RWPE1 (cell line): ENCODE data around the gene NCOA6.

Source experiments
- CTCF ChIA-PET: fragments of 350-600 bp; sonication (Branson Sonifier 250); formaldehyde crosslinking; extraction: SDS; loops from one replicate; lab custom pipeline; 2021; lab: Yijun Ruan, JAX
- POLR2A ChIA-PET: fragments of 400-600 bp; formaldehyde crosslinking; extraction: SDS; loops from one replicate; lab custom pipeline; 2020; ENCODE audit warnings: antibody characterized with exemption; ENCODE audit not compliant: low non-redundant PET; lab: Yijun Ruan, JAX
- DNase-seq: peaks from one replicate; pipeline ENCODE4 v3.0.0; 2012; ENCODE audit warnings: low spot score
- H3K27ac ChIP-seq: fragments of 450-650 bp; 2 replicates; pipeline ENCODE4 v1.5.1; 2017
- TF ChIP-seq, protein P1 (sequence below): fragments of 450-650 bp; conservative IDR thresholded peaks from 2 replicates; pipeline ENCODE4 v1.5.1; 2017; ENCODE audit warnings: low read depth, mild to moderate bottlenecking

NCOA6 gene

GRCh38 chr20:34843421-34843820 lies 18.0 kb upstream of the NCOA6 start:
- no peak overlapping the region for H3K27ac ChIP-seq
- POLR2A ChIA-PET = no interaction called here
- CTCF ChIA-PET = no interaction called here
- TF ChIP-seq, protein P1, sequence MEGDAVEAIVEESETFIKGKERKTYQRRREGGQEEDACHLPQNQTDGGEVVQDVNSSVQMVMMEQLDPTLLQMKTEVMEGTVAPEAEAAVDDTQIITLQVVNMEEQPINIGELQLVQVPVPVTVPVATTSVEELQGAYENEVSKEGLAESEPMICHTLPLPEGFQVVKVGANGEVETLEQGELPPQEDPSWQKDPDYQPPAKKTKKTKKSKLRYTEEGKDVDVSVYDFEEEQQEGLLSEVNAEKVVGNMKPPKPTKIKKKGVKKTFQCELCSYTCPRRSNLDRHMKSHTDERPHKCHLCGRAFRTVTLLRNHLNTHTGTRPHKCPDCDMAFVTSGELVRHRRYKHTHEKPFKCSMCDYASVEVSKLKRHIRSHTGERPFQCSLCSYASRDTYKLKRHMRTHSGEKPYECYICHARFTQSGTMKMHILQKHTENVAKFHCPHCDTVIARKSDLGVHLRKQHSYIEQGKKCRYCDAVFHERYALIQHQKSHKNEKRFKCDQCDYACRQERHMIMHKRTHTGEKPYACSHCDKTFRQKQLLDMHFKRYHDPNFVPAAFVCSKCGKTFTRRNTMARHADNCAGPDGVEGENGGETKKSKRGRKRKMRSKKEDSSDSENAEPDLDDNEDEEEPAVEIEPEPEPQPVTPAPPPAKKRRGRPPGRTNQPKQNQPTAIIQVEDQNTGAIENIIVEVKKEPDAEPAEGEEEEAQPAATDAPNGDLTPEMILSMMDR = no peak
- no peak for DNase-seq

GRCh38 chr20:34842143-34842542 lies 16.7 kb upstream of the NCOA6 start:
- H3K27ac ChIP-seq = no peak overlapping the region
- DNase-seq = no peak
- TF ChIP-seq, protein P1 = no peak
- CTCF ChIA-PET = no interaction called here
- POLR2A ChIA-PET = no interaction called here

DNA sequence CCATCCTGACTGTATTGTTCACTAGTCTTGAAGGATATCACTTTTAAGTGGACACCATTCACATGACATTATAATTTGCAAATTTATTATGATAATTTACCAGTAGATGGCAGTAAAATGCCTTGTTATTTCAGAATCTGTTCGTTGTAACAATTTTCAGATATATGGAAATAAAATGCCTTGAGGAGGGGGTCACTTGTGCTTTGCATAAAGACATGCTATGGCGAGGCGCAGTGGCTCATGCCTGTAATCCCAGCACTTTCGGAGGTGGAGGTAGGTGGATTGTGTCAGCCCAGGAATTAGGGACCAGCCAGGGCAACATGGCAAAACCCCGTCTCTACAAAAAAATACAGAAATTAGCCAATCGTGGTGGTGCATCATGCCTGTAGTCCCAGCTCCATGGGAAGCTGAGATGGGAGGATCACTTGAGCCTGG lies 9.0 kb upstream of the NCOA6 start:
- ChIA-PET CTCF (interaction anchor here (0.6 to 0.9 kb wide), 4 partner anchors 19 to 399 kb away, joined by 3 to 5 read pairs (median 4); no protein-coding TSS in a partner anchor), POLR2A (no interaction called here)
- no peak overlapping the region for H3K27ac ChIP-seq
- TF ChIP-seq, protein P1 = peak; percentile 61
- peak; percentile 64 for DNase-seq

- H3K27ac ChIP-seq = no peak overlapping the region
- DNase-seq = no peak
- TF ChIP-seq, protein P1 = no peak
- ChIA-PET CTCF (interaction anchor here (1.0 kb wide), 1 partner anchor 170 kb away, joined by 3 read pairs; no protein-coding TSS in a partner anchor), POLR2A (no interaction called here)
Measured at GRCh38 chr20:34831936-34832335, 6.5 kb upstream of the NCOA6 start.

- no peak overlapping the region for H3K27ac ChIP-seq
- TF ChIP-seq, protein P1 = no peak
- no peak for DNase-seq
- ChIA-PET POLR2A (no interaction called here), CTCF (interaction anchor here (0.6 to 0.7 kb wide), 3 partner anchors 129 to 267 kb away, joined by 3 to 7 read pairs (median 3); no protein-coding TSS in a partner anchor)
Measured at GRCh38 chr20:34829191-34829590, 3.7 kb upstream of the NCOA6 start.

- CTCF ChIA-PET = interaction anchor here (0.9 to 1.5 kb wide), 3 partner anchors 11 to 512 kb away, joined by 3 to 4 read pairs (median 3); no protein-coding TSS in a partner anchor
- peak overlapping the region; percentile 90 for H3K27ac ChIP-seq
- peak; percentile 60 for DNase-seq
- TF ChIP-seq, protein P1 = no peak
- POLR2A ChIA-PET = interaction anchor here (0.8 to 0.9 kb wide), 2 partner anchors 8 to 52 kb away, joined by 3 read pairs; partner anchors contain the start of gene ACSS2
Measured at GRCh38 chr20:34824806-34825529, 483 bp downstream of the NCOA6 start.
